Vagina (tissue), 2 donors: ENCODE results near the gene JMJD6.

Source experiments
- CTCF ChIP-seq, 3 experiments: fragments of 450-650 bp in 2 of 3; fragments of 200-600 bp in 1 of 3; sonication (generic) in 1 of 3; IDR thresholded peaks; one replicate each; pipeline ENCODE4 v1.5.1; 2017 to 2019; ENCODE audit warnings: antibody characterized with exemption in 3 of 3, mild to moderate bottlenecking in 2 of 3, moderate library complexity in 2 of 3
- POLR2A ChIP-seq, 2 donors: fragments of 450-650 bp; IDR thresholded peaks; one replicate each; pipeline ENCODE4 v1.6.1; 2017; ENCODE audit warnings: antibody characterized with exemption in 2 of 2, mild to moderate bottlenecking in 2 of 2, moderate library complexity in 2 of 2
- POLR2AphosphoS5 ChIP-seq, 2 donors: sonication (generic); formaldehyde crosslinking; IDR thresholded peaks; one replicate each; pipeline ENCODE4 v1.9.0; 2017; ENCODE audit warnings: antibody characterized with exemption in 2 of 2, mild to moderate bottlenecking in 2 of 2, low read depth in 1 of 2; ENCODE audit not compliant: insufficient read depth in 1 of 2

DNA sequence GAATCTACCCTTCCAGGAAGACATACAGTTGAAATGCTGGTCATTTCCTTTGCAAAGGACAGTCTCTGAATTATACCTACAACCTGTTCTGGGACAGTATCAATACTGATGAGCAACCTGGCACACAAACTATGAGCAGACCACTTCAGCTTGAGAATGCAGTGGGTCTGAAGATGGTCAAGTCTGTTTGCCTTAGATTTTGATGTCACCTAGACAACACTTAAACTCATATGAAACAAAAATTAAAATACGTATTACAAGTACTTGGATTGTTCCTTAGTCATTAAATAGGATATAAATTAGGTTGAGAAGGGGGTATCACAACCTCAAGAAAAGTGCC, 7.2 kb upstream of the JMJD6 start:
- TF ChIP-seq CTCF (IDR thresholded peaks at IDR 0.05) (no peak), POLR2AphosphoS5 (IDR thresholded peaks at IDR 0.05; ENCODE audit: insufficient read depth in 1 of 2, low read depth in 1 of 2) (no peak), POLR2A (IDR thresholded peaks at IDR 0.05) (no peak)
